Mesodermal cell (in vitro differentiated cells): ENCODE results near the gene CCDC13. TPM values are rescaled to one million over a fixed set of nuclear protein-coding genes. Genes with fewer than 3 reads are reported as not detected.
A peak's percentile ranks its signal among the peaks of the same experiment; 100 is the strongest.
"Not testable (repeated sequence)": the region's sequence is repeated elsewhere in the genome, so short reads cannot be mapped to it uniquely, and the experiment has no call there.

Experiments
- H3K27ac ChIP-seq: 2 replicates; pipeline ENCODE4 v1.7.0; 2013; ENCODE audit warnings: mild to moderate bottlenecking, low read depth, low read length, moderate library complexity; ENCODE audit not compliant: severe bottlenecking
- H3K36me3 ChIP-seq: 2 replicates; pipeline ENCODE4 v1.7.1; 2013; ENCODE audit warnings: mild to moderate bottlenecking, low read length, moderate library complexity; ENCODE audit not compliant: control insufficient read depth, insufficient read depth
- H3K4me1 ChIP-seq: one replicate; pipeline ENCODE4 v1.7.1; 2013; ENCODE audit warnings: mild to moderate bottlenecking, low read length; ENCODE audit not compliant: insufficient read depth, control insufficient read depth, poor library complexity, severe bottlenecking
- H3K4me3 ChIP-seq: 2 replicates; pipeline ENCODE4 v1.7.0; 2013; ENCODE audit warnings: low read length, control low read depth, mild to moderate bottlenecking; ENCODE audit not compliant: insufficient read depth, poor library complexity, severe bottlenecking; ENCODE audit errors: extremely low read depth
- H3K9me3 ChIP-seq: 2 replicates; pipeline ENCODE4 v1.7.1; 2013; ENCODE audit warnings: mild to moderate bottlenecking, low read length, moderate library complexity; ENCODE audit not compliant: control insufficient read depth
- WGBS, 2 experiments: methylation state at CpG; one replicate each; pipeline ENCODE4 v1.1.5; 2013; ENCODE audit warnings: missing lambda C conversion rate in 2 of 2; ENCODE audit not compliant: insufficient coverage in 2 of 2; 5-methylcytosine and 5-hydroxymethylcytosine counted together
- polyA plus RNA-seq, 2 experiments: library from polyadenylated mRNA; stranded (reverse); fragments of 50-300 nt; gene quantifications; one replicate each; pipeline ENCODE4 v1.2.3, GENCODE V29; 2013

Gene CCDC13
- 1.5 TPM for polyA plus RNA-seq (2013, experiment 1 of 2)
- 0.81 TPM for polyA plus RNA-seq (2013, experiment 2 of 2)

- peaks cover 7% of the 10 kb centered on the region for H3K36me3 ChIP-seq
- H3K27ac ChIP-seq = peak within 1 kb of the TSS; percentile 57
- H3K4me3 ChIP-seq = peak within 1 kb of the TSS; percentile 34
- WGBS, 2 experiments = 7 to 13% methylated on average over 37 to 39 of the region's 63 CpGs
- peaks cover 5% of the 10 kb centered on the region for H3K4me1 ChIP-seq
- no peaks in the 10 kb centered on the region for H3K9me3 ChIP-seq
Observed at GRCh38 chr3:42772670-42773408, at the start of gene CCDC13. Gene CCDC13 (minus strand): TSS chr3:42773253. CDS start chr3:42758345, 14,908 bp downstream.

- Histone ChIP-seq H3K4me3 (no peak overlapping the region), H3K36me3 (no peaks in the 10 kb centered on the region), H3K9me3 (no peaks in the 10 kb centered on the region), H3K27ac (no peak overlapping the region), H3K4me1 (peaks cover 14% of the 10 kb centered on the region)
- 97% methylated on average over 3 of the region's 3 CpGs for WGBS, 2 experiments
Observed at GRCh38 chr3:42822828-42823227, 49.8 kb upstream of the CCDC13 start.

GRCh38 chr3:42820746-42821051 is 47.6 kb upstream of the CCDC13 start:
- peaks cover 14% of the 10 kb centered on the region for H3K4me1 ChIP-seq
- no peak overlapping the region for H3K27ac ChIP-seq
- H3K4me3 ChIP-seq = no peak overlapping the region
- H3K9me3 ChIP-seq = no peaks in the 10 kb centered on the region
- WGBS, 2 experiments = 88 to 90% methylated on average over 6 of the region's 6 CpGs
- no peaks in the 10 kb centered on the region for H3K36me3 ChIP-seq

GRCh38 chr3:42819351-42819965 is 46.4 kb upstream of the CCDC13 start:
- Histone ChIP-seq H3K9me3 (no peaks in the 10 kb centered on the region), H3K4me3 (no peak overlapping the region), H3K27ac (no peak overlapping the region), H3K36me3 (no peaks in the 10 kb centered on the region), H3K4me1 (peaks cover 14% of the 10 kb centered on the region)
- 58 to 70% methylated on average over 2 of the region's 2 CpGs for WGBS, 2 experiments

GRCh38 chr3:42815826-42816225 is 42.8 kb upstream of the CCDC13 start:
- Histone ChIP-seq H3K36me3 (no peaks in the 10 kb centered on the region), H3K4me3 (no peak overlapping the region), H3K4me1 (no peaks in the 10 kb centered on the region), H3K27ac (no peak overlapping the region), H3K9me3 (no peaks in the 10 kb centered on the region)
- no CpG with 5 or more reads among the region's 2 CpGs for WGBS, 2 experiments

GRCh38 chr3:42814914-42815507 is 42.0 kb upstream of the CCDC13 start:
- Histone ChIP-seq H3K27ac (no peak overlapping the region), H3K4me3 (no peak overlapping the region), H3K36me3 (no peaks in the 10 kb centered on the region), H3K9me3 (no peaks in the 10 kb centered on the region), H3K4me1 (no peaks in the 10 kb centered on the region)
- WGBS, 2 experiments = 68% methylated on average over 2 of the region's 2 CpGs; no CpG with 5 or more reads in 1 of the 2 experiments

GRCh38 chr3:42814246-42814645 is 41.2 kb upstream of the CCDC13 start:
- WGBS, 2 experiments = 100% methylated on average over 1 of the region's 5 CpGs; no CpG with 5 or more reads in 1 of the 2 experiments
- no peaks in the 10 kb centered on the region for H3K36me3 ChIP-seq
- H3K4me3 ChIP-seq = no peak overlapping the region
- H3K9me3 ChIP-seq = no peaks in the 10 kb centered on the region
- H3K27ac ChIP-seq = no peak overlapping the region
- no peaks in the 10 kb centered on the region for H3K4me1 ChIP-seq

GRCh38 chr3:42811118-42811883 is 38.2 kb upstream of the CCDC13 start:
- H3K36me3 ChIP-seq, H3K4me3 ChIP-seq, H3K9me3 ChIP-seq, H3K4me1 ChIP-seq: not testable (repeated sequence)
- H3K27ac ChIP-seq = peak overlapping the region; percentile 77
- WGBS, 2 experiments = 74 to 75% methylated on average over 10 to 11 of the region's 15 CpGs

- H3K4me1 ChIP-seq, H3K36me3 ChIP-seq, H3K9me3 ChIP-seq, H3K4me3 ChIP-seq: not testable (repeated sequence)
- WGBS, 2 experiments = 88 to 98% methylated on average over 8 to 10 of the region's 10 CpGs
- peak overlapping the region; percentile 77 for H3K27ac ChIP-seq
Observed at GRCh38 chr3:42810706-42811105, 37.7 kb upstream of the CCDC13 start.

GRCh38 chr3:42809202-42809601 is 36.1 kb upstream of the CCDC13 start, which contains the start of gene ACKR2:
Gene ACKR2 (plus strand): TSS chr3:42809445. CDS start chr3:42864503, 55,058 bp downstream.
- no peaks in the 10 kb centered on the region for H3K9me3 ChIP-seq
- H3K27ac ChIP-seq = no peak within 1 kb of the TSS
- no peaks in the 10 kb centered on the region for H3K36me3 ChIP-seq
- WGBS, 2 experiments = 94 to 95% methylated on average over 3 to 5 of the region's 5 CpGs
- H3K4me3 ChIP-seq = no peak within 1 kb of the TSS
- H3K4me1 ChIP-seq = no peaks in the 10 kb centered on the region
